ENCODE data around the gene SRGAP3. TPM values are rescaled to one million over a fixed set of nuclear protein-coding genes. Genes with fewer than 3 reads are reported as not detected.
A peak's percentile ranks its signal among the peaks of the same experiment; 100 is the strongest.

SRGAP3 gene
- total and polyA plus RNA-seq, 8 donors = 5.1 to 28.9 (median 22.4) TPM

DNA sequence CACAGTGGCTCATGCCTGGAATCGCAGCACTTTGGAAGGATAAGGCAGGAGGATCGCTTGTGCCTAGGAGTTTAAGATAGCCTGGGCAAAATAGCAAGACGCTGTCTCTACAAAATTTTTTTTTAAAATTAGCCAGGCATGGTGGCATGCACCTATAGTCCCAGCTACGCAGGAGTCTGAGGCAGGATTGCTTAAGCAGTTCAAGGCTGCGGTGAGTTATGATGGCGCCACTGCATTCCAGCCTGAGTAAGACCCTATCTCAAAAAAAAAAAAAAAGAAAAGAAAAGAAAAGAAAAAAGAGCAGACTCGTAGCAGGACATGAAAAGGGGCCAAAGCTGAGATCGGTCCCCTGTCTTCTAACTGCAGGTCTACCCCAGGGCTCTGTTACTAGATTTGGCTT is 18.9 kb downstream of the SRGAP3 start:
- no peaks in the 10 kb centered on the region for H3K4me1 ChIP-seq
- H3K27ac ChIP-seq = no peak overlapping the region
- TF ChIP-seq, protein P1, sequence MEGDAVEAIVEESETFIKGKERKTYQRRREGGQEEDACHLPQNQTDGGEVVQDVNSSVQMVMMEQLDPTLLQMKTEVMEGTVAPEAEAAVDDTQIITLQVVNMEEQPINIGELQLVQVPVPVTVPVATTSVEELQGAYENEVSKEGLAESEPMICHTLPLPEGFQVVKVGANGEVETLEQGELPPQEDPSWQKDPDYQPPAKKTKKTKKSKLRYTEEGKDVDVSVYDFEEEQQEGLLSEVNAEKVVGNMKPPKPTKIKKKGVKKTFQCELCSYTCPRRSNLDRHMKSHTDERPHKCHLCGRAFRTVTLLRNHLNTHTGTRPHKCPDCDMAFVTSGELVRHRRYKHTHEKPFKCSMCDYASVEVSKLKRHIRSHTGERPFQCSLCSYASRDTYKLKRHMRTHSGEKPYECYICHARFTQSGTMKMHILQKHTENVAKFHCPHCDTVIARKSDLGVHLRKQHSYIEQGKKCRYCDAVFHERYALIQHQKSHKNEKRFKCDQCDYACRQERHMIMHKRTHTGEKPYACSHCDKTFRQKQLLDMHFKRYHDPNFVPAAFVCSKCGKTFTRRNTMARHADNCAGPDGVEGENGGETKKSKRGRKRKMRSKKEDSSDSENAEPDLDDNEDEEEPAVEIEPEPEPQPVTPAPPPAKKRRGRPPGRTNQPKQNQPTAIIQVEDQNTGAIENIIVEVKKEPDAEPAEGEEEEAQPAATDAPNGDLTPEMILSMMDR (IDR thresholded peaks at IDR 0.05) = no peak
- H3K9me3 ChIP-seq = no peaks in the 10 kb centered on the region
- intact Hi-C loops (cut with DNase I) = no loop called here
- ATAC-seq (no peak), DNase-seq (no peak)
- H3K27me3 ChIP-seq = no peaks in the 10 kb centered on the region
- no peaks in the 10 kb centered on the region for H3K36me3 ChIP-seq
- no peak overlapping the region for H3K4me3 ChIP-seq

DNA sequence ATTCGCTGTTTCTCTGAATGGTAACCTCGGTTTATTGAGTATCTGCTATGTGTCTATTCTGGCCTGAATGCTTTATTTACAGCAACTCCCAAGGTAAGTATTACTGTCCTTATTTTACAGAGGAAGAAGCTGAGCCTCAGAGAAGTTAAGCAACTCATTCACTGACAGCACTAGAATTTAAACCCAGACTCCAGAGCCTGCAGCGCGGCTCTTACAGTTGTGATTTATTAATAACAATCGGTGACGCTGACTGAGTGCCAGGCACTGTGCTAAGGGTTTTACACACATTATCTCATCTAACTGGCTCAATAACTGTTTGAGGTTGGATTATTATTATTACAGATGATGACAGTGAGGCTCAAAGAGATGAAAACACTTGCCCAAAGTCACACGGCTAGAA is 19.6 kb downstream of the SRGAP3 start:
- Histone ChIP-seq H3K36me3 (no peaks in the 10 kb centered on the region), H3K9me3 (no peaks in the 10 kb centered on the region), H3K27ac (no peak overlapping the region), H3K4me3 (no peak overlapping the region), H3K27me3 (no peaks in the 10 kb centered on the region), H3K4me1 (no peaks in the 10 kb centered on the region)
- intact Hi-C loops (cut with DNase I) = no loop called here
- ATAC-seq (no peak), DNase-seq (no peak)
- TF ChIP-seq, protein P1 (IDR thresholded peaks at IDR 0.05) = no peak

- Histone ChIP-seq H3K4me3 (no peak overlapping the region), H3K27ac (no peak overlapping the region), H3K4me1 (no peaks in the 10 kb centered on the region), H3K36me3 (no peaks in the 10 kb centered on the region), H3K27me3 (no peaks in the 10 kb centered on the region), H3K9me3 (no peaks in the 10 kb centered on the region)
- TF ChIP-seq, protein P1 (IDR thresholded peaks at IDR 0.05) = no peak
- intact Hi-C loops (cut with DNase I) = no loop called here
- no peak for DNase-seq
- ATAC-seq = no peak
Measured at GRCh38 chr3:9229325-9229724, 20.1 kb downstream of the SRGAP3 start.

- ATAC-seq (peak; percentile 42), DNase-seq (no peak)
- TF ChIP-seq, protein P1 (IDR thresholded peaks at IDR 0.05) = no peak
- Histone ChIP-seq H3K36me3 (no peaks in the 10 kb centered on the region), H3K9me3 (no peaks in the 10 kb centered on the region), H3K27ac (no peak overlapping the region), H3K4me3 (no peak overlapping the region), H3K4me1 (no peaks in the 10 kb centered on the region), H3K27me3 (no peaks in the 10 kb centered on the region)
- intact Hi-C loops (cut with DNase I) = no loop called here
Measured at GRCh38 chr3:9226326-9226725, 23.1 kb downstream of the SRGAP3 start.

GRCh38 chr3:9225268-9225667 is 24.2 kb downstream of the SRGAP3 start:
- Histone ChIP-seq H3K9me3 (no peaks in the 10 kb centered on the region), H3K27ac (no peak overlapping the region), H3K27me3 (no peaks in the 10 kb centered on the region), H3K4me1 (no peaks in the 10 kb centered on the region), H3K36me3 (no peaks in the 10 kb centered on the region), H3K4me3 (no peak overlapping the region)
- TF ChIP-seq, protein P1 (IDR thresholded peaks at IDR 0.05) = no peak
- ATAC-seq = no peak
- DNase-seq = no peak
- intact Hi-C loops (cut with DNase I) = no loop called here
